ENCODE results near the gene SPATA18.

Gene SPATA18, protein sequence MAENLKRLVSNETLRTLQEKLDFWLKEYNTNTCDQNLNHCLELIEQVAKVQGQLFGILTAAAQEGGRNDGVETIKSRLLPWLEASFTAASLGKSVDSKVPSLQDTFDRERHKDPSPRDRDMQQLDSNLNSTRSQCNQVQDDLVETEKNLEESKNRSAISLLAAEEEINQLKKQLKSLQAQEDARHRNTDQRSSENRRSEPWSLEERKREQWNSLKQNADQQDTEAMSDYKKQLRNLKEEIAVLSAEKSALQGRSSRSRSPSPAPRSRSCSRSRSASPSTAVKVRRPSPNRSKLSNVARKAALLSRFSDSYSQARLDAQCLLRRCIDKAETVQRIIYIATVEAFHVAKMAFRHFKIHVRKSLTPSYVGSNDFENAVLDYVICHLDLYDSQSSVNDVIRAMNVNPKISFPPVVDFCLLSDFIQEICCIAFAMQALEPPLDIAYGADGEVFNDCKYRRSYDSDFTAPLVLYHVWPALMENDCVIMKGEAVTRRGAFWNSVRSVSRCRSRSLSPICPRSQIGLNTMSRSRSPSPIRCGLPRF

DNA sequence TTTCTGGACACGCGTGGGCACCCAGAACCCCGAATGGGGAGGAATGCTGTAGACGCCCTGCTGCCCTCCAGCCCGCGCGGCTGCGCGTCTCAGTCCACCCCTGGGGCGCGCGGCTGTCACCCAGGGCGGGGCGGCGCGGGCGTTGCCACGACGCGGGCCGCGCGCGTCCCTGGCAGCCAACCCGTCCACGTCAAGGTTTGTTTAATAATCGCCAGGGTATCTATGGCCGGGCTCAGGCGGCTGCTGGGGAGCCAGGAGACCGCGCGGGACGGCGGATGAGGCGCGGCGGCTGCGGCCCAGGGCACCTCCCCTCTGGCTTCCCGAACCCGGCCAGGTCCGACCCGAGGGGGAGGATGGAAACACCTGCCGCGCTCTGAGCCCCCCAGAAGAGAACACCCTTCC lies at the start of gene SPATA18:
SPATA18 (plus strand) TSS at position 92 of the 402 bp plus-strand sequence. CDS start 401 bp downstream, outside the sequence.
- DNase-seq = no peak

DNA sequence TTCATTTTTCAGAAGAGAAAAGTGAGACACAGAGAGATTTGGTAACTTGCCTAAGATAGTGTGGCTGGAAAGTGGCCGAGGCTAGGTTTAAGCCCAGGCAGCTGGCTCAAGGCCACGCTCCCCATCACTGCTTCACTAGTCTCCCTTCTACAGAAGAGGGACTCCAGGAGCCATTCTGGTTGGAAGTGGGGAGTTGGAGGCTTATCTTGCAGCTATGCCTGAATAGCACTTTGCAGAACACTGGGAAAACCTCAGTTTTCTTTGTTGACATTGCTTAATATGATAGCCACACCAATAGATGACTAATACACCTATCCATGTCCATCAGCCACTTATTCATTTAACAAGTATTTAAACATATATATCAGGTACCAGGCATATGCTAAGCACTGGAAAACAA lies 49.5 kb upstream of the SPATA18 start:
- DNase-seq = no peak

DNA sequence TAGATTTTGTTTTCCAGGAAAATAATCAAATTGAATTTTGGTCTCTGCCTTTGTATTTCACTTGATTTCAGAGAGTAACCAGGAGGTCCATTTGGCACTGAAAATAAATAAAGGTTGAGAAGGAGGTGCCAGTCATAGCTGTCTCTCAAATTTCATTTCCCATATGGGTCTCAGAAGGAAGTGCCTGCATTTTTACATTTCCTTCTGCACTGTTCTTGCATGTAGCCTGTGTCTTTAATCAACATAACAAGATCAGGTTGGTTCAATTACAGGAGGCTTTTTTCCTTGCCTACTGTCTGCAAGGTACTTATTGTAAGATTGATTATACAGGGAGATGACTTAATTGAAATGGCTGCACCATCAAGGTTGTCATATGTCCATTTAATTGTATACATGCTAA lies 46.7 kb upstream of the SPATA18 start:
- DNase-seq = no peak

DNA sequence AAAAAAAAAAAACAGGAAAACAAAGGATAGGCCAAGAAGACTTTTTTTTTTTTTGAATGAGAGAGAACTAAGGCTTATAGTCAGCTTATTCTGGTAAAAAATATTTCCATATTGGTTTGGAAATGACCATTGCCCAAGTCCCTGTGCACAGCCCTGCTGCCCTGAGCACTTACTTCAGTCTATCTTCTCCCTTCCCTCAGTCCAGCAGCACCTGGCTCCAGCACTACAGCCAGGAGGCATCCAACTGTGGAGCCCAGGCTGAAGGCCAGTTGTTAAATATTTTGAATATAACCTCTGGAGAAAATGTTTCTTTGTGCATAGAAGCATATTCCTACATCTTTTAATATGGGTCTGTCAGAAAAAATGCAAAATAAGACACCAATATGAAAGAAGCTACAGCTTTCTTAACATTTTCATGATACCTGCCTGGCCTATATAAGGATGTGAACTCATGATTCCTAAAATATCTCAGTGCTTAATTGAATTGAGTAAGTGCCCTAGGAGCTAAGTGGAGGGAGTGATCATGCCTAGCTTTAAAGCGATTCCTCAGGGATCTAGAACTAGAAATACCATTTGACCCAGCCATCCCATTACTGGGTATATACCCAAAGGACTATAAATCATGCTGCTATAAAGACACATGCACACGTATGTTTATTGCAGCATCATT lies 45.4 kb upstream of the SPATA18 start:
- no peak for DNase-seq

DNA sequence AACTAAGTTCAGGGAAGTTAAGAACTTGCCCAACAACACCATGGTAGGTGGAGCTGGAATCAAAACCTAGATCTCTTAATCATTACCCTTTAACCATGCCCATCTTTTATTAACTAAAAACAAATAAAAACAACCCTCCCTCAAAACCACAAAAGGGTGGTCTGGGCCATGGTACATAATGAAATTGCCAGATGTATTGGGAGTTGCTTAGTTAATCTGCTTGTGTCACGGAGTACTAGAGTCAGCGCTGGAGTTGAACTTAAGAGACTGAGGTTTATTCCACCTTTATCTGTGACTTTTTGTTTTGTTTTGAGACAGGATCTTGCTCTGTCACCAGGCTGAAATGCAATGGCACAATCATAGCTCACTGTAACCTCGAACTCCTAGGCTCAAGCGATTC lies 44.2 kb upstream of the SPATA18 start:
- DNase-seq = no peak

DNA sequence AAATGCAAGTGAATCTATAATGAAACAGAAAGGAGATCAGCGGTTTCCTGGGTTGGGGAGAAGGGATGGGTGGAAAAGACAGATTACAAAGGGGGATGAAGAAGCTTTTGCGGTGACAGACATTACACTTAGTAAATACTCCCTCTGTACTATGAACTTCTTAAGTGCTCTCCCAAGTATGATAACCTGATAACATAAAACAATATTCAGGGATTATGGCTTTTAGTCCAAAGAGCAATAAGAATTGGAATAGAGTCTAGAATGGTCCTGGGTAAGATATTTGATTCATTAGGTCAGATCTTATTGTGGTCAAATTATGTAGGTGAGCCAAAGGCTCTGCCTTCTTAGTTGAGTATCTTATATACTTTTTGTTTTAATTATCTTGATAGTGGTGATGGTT lies 40.1 kb upstream of the SPATA18 start:
- DNase-seq = no peak

DNA sequence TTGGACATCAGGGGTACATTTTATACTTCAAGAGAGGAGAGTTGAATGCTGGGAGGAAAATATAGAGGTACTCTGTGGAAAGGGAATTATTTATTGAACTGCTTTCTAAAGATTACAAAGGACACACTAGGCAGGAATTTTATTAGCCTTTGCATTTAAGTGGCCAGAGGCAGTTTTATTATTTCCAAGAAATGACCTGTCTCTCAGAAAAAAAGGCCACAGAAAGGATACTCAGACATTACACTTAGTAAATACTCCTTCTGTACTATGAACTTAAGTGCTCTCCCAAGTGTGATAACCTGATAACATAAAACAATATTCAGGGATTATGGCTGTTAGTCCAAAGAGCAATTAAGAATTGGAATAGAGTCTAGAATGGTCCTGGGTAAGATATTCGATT lies 38.5 kb upstream of the SPATA18 start:
- DNase-seq = no peak

DNA sequence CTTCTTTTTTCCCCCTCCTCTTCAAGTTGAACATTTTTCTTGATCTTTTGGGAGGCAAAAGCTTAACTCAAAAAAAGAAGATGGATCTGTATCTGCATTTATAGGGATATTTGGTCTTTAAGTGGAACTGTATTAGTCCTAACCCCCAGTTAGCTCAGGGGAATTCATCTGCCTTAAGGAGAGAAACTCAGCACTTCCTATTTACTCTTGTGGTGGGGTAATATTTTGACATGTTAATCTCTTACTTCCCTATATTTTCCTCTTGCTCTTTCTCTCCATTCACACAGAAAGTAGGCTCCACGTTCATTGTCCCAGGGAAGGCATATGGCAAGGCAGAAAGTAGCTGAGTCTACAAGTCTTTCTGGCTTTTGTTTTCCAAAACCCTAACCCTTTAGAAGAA lies 36.2 kb upstream of the SPATA18 start:
- no peak for DNase-seq

DNA sequence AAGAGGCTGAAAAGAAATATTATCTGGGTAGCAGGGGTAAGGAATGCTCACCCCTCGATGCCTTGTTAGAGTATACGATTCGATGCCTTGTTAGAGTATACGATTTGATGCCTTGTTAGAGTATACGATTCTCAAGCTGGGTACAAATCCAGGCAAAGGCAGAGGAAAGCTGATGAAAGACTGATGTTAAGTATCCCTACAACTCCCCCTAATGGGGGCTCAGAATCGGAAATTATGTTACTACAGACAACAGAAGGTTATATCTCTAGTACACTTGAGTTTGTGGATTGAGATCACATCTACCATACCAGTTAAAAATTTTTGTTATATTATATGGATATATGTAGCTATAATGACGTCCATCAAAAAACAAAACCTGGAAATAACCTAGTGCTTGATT lies 35.7 kb upstream of the SPATA18 start:
- DNase-seq = no peak

DNA sequence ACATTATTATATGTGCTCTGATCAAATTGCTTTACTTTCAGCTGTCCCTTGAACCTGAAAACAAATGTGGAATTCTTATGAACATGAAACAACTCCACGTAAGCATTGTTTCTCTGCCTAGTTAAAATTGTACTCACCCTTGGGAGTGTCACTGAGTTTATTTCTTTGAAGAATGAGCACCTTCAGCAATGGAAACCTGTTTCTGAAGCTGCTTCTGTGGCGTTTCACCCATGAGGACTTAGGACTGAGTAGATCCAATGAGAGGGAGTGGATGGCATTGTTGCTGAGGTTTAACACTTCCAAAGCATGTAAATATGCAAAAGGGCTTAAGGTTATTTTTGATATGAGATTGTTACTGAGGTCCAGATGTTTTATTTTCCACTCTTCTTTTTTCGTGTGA lies 34.1 kb upstream of the SPATA18 start:
- DNase-seq = no peak

DNA sequence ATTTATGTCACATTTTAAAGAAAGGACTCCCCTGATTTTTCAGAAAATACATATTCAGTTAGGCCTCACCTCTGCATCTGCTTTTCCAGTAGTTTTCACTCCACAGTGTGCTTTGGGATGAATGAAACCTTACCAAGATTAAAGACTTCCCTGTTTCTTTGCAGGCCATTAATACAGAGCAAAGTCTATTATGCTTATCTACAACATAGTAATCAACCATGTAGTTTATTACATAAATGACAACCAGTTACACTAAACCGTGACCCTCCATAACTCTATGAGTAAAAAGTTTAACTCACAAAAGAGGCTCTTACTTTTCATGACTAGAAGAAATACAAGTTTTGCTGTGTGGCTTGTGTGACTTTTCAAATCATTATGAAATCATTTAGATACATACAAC lies 33.3 kb upstream of the SPATA18 start:
- DNase-seq = no peak

DNA sequence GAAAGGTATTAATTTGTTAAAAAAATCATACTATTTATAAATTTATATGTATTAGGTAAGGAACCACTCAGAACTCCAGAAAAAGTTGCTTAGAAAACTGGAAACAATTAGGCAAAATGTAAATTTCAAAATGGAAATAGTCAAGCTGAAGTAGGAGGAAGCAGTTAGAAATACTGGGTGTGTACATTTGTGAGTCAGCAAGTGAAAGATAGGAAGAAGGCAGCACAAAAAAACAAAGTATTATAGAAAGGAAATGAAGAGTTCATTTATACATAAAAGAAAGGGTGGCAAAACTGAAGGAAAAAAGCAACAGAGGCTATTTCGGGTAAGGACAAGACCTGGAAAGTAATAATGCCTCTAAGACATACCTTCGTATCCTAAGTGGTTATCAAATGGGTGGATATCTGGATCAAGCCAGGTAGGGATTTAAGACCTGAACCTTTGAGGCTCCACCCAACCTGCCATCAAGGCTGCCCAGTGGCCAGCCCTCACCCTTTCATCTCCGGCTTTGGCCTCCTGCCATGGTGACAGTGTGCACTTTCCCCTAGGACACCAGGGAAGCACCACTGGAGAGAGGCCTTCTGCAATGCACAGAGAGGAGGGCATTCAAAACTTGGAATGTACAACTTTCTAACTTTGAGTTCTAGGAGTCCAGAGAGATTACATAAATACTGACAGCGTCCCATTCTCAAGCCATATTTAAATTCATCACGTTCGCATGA lies 31.0 kb upstream of the SPATA18 start, which contains the start of gene LRRC66:
LRRC66 (minus strand) TSS at position 428 of the 722 bp plus-strand sequence. CDS start 2,750 bp downstream, outside the sequence.
- no peak for DNase-seq

DNA sequence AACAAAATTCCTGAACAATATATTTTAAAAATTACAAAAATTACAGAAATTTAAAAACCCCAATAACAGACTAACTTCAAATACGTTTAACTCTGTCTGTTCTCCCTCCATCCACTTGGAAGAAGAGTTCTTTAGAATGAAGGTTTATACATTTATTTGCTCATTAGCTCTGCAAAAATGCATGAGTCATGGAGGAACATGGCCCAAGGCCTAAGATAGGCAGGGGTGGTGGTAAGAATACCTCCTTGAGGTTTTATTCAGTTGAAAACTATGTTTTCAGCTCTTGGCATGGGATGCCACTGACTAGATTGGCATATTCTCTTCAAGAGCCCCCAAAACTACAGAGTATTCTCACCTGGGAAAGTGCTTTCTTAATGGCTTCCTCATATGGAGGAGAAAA lies 22.1 kb upstream of the SPATA18 start:
- DNase-seq = no peak

DNA sequence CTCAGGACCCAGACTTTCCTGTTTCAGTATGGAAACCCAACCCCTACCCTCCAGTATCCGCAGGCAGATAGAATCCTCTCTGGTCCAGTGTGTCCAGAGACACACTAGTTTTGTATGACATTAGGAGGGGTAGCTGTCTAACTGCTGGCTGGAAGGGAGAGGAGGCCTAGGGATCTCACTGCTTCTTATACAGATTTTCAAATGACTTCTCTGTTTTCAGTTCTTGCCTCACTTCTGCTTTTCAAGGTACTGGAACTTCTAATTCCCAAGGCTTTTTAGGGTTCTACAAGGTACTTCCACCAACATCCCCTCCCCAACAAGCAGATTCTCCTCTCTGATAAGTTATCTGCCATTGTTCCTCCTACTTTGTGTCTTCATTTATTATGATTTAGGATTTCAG lies 19.1 kb upstream of the SPATA18 start:
- DNase-seq = no peak

DNA sequence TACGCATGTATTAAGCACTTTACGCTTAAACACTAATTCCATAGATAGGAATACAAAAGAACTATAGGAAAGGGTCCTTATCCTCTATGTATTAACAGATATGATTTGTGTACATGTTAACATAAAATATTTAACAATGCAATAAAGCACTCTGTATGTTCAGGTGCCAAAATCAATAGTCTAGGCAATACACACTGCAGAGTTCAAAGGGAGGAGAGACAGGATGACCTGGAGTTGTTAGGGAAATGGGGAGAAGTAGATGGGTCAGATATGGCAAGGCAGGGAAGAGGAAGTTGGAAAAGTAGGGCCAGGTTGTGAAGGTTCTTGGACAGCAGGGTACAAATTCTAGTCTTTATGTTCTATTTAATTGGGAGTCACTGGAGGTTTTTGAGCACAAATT lies 15.9 kb upstream of the SPATA18 start:
- no peak for DNase-seq

DNA sequence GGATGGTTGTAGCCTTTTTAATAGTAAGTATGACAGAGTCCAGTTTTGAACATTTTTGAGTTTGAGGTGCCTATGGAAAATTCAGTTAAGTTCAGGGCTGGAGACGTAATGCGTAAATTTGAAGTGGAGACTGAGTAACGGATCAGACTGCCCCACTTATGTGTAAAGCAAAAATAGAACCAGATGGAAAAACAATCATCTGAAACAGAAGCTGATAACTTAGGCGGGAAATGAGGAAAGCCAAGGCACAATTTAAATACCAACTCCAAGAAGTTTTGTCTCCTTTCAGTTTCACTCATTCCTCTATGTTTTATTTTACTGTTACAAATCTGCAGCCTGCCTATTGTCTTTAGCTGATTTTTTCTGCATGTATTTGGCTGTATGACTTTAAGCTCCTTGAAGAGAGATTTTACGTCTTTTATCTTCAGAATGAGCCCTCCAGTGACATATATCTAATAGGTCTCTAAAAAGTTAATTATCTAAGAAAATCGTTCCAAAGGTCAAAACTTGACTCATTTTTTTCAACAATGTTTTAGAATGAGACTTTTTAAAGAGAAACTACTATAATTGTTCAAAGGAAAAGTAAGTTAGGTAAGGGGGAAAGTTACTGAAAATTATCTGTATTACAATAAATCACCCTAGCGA lies 14.1 kb upstream of the SPATA18 start:
- DNase-seq = no peak

DNA sequence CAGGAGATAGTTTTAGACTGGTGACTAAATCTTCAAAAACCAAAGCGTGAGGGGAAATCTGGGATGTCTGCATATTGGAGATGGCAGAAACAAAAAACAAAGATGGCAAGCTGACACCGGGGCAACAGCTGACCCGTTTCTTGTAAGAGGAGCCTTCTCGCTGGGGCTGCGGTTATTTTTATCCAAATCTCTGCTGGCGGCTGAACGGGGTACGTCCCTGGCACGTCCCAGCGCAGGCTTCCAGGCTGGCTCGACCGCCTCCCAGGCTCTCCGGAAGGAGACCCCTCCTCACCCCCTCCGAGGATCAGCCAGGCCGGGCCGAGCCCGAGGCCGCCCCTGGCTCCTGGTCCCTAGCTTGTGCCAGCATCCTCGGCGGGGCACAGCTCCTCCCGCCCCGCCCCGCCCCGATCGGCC lies 13.4 kb upstream of the SPATA18 start:
- no peak for DNase-seq

DNA sequence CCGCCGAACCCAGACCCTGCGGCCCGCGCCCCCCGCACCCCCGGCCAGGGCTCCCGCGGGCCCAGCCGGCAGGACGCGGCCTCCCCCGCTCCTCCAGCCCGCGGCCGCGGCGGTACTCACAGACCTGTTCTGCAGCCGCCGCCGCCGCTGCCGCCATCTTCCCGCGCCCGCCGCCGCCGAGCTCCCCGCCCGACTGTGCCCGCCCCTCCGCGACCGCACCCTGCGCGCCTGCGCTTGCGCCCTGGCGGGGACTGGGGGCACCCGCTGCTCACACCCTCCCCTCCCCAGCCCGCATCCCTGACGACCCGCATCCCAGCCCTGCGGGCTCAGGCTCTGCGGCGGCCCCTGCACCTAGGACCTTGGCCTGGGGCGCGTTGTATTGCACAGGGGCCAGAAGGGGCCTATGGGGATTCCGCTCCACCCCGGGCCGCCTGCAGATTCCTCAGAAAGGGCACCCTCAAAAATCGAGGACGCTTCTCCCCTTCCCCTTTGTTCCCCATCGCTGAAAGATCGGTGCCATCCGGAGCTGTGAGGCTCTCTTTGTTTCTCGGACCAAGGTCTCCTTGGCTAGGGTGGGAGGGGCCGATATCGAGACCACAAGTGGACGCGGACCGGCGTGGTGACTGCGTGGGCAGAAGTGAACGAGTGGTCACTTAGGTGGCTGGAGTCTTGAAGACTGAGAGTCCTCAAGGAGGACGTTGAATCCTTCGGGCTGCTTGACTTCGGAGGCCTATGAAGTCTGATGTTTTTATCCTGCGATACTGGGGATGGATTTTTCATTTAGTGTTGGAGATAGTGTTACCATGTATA lies 12.8 kb upstream of the SPATA18 start, which contains the start of gene SGCB:
SGCB (minus strand) TSS at position 197 of the 810 bp plus-strand sequence; CDS start at position 157, 40 bp downstream.
- peak; percentile 60 for DNase-seq

DNA sequence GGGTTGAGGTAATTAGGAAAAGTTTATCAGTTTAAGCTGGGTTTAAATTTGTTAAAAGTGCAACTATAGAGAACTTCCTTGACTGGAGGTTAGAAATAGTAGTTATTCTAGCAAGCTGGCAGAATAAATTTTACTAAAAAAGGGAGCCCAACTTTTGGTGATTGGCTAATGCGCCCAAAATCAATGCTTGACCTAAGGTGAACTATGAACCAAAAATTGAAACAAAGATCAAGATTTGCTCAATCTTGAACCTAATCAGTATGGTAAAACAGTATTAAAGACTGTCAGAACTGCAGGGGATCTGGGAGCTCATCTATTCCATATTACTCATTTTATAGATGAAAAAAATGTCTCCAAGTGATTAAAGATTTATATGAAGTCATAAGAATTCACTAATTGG lies 6.1 kb upstream of the SPATA18 start:
- no peak for DNase-seq

DNA sequence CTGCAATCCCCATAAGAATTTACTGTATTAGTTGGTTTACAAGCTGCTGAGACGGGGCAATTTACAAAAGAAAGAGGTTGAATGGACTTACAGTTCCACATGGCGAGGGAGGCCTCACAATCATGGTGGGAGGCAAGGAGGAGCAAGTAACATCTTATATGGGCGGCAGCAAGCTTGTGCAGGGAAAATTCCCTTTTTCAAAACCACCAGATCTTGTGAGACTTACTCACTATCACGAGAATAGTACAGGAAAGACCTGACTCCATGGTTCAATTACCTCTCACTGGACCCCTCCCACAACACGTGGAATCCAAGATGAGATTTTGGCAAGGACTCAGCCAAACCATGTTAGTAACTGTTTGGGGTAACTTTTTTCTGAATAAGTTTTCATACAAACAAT lies 1.8 kb upstream of the SPATA18 start:
- no peak for DNase-seq

DNA sequence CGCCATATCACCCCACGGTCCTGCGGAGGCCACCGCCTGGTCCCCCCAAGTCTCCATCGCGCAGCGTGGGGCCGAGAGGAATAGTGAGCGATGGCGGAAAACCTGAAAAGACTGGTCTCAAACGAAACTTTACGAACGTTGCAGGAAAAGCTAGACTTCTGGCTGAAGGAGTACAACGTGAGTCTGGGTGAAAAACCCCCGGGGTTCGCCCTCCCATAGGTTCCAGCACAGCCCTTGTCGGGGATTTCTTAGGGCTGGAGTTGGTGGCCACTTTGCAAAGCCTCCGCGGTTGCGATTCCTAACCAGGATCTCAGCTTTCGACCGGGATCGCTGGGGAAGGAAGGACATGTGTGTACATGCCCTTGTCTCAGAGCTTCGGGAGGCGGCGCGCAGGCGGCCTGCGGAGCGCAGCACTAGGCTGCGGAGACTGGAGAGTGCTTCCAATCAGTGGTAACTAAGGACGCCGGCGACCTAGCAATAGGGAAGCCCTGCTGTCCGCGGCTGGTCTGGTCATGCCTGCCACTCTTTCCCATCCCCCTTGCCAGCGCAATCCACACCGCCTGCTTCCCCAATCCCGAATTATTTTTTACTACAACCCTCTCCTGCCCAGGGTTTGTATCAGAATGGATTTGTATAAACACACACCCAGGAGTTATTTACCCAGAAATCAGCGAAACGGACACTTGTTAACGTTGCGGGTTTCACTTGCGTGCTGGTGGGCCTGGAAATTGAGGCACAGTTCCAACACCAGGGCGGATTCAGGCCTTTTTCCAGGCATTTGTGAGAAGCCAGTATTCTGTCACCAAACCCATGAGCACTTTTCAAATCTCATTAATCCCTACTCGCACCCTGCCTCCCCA lies 741 bp downstream of the SPATA18 start:
- no peak for DNase-seq

All from activated T-cell treated with anti-CD3 and anti-CD28 coated beads for 4 hours (primary cell).